SK-N-SH (cell line): Measurements from ENCODE around the gene SKIC8. TPM values are rescaled to one million over a fixed set of nuclear protein-coding genes. Genes with fewer than 3 reads are reported as not detected.

Experiments
- CTCF ChIA-PET: fragments of 300-600, 350-600 bp; formaldehyde crosslinking; extraction: SDS; loops from one replicate; lab custom pipeline; 2021; lab: Yijun Ruan, JAX
- POLR2A ChIA-PET: fragments of 350-600 bp; sonication (Branson Sonifier 250); formaldehyde crosslinking; extraction: SDS; loops from one replicate; lab custom pipeline; 2020; ENCODE audit warnings: antibody characterized with exemption, inconsistent platforms; lab: Yijun Ruan, JAX
- DNase-seq: peaks from one replicate; pipeline ENCODE4 v3.0.0; 2012
- H2AFZ ChIP-seq: fragments of 200-600 bp; sonication (generic); 2 replicates; pipeline ENCODE4 v1.8.1; 2016; ENCODE audit warnings: antibody characterized with exemption, mild to moderate bottlenecking, low read depth
- H3F3A ChIP-seq: fragments of 200-600 bp; sonication (generic); replicated peaks from 2 replicates; pipeline ENCODE3; 2016; ENCODE audit warnings: antibody characterized with exemption, mild to moderate bottlenecking; ENCODE audit not compliant: insufficient read depth
- H3K27ac ChIP-seq, 2 experiments: fragments of 200-500 bp in 1 of 2; fragments of 200-600 bp in 1 of 2; sonication (Bioruptor generic) in 1 of 2; sonication (generic), shearing (Covaris generic) in 1 of 2; 2 replicates each; pipeline versions ENCODE4 v1.5.1 to v1.6.1; 2014 to 2016; ENCODE audit warnings: low read depth in 2 of 2, inconsistent platforms in 1 of 2, low read length in 1 of 2, mild to moderate bottlenecking in 1 of 2, mixed read lengths in 1 of 2
- H3K27me3 ChIP-seq: fragments of 200-600 bp; sonication (generic), shearing (Covaris generic); 2 replicates; pipeline ENCODE4 v1.6.1; 2016; ENCODE audit warnings: mixed run types; ENCODE audit not compliant: insufficient read depth
- H3K36me3 ChIP-seq, 2 experiments: fragments of 200-500 bp in 1 of 2; fragments of 200-600 bp in 1 of 2; sonication (Bioruptor generic) in 1 of 2; sonication (generic) in 1 of 2; replicated peaks in 1 of 2; 2 replicates each; pipeline versions ENCODE3 to v1.5.1; 2014 to 2016; ENCODE audit warnings: low read length in 1 of 2, mild to moderate bottlenecking in 1 of 2; ENCODE audit not compliant: insufficient read depth in 2 of 2, control insufficient read depth in 1 of 2
- H3K4me1 ChIP-seq, 2 experiments: fragments of 200-500 bp in 1 of 2; fragments of 200-600 bp in 1 of 2; sonication (Bioruptor generic) in 1 of 2; sonication (generic), shearing (Covaris generic) in 1 of 2; 2 replicates each; pipeline versions ENCODE4 v1.5.1 to v1.6.1; 2014 to 2016; ENCODE audit warnings: low read depth in 1 of 2, low read length in 1 of 2, mixed run types in 1 of 2; ENCODE audit not compliant: insufficient read depth in 2 of 2, control insufficient read depth in 1 of 2
- H3K4me2 ChIP-seq: fragments of 200-600 bp; sonication (generic), shearing (Covaris generic); 2 replicates; pipeline ENCODE4 v1.6.1; 2017; ENCODE audit warnings: mixed run types
- H3K4me3 ChIP-seq, 2 experiments: fragments of 200-500 bp in 1 of 2; fragments of 200-600 bp in 1 of 2; sonication (Bioruptor generic) in 1 of 2; sonication (generic), shearing (Covaris generic) in 1 of 2; 2 replicates each; pipeline versions ENCODE4 v1.5.1 to v1.8.1; 2014 to 2016; ENCODE audit warnings: low read depth in 2 of 2, inconsistent platforms in 1 of 2, low read length in 1 of 2, mild to moderate bottlenecking in 1 of 2, mixed read lengths in 1 of 2, moderate library complexity in 1 of 2
- H3K79me2 ChIP-seq: fragments of 200-600 bp; sonication (generic); 2 replicates; pipeline ENCODE4 v1.8.1; 2017; ENCODE audit warnings: mild to moderate bottlenecking; ENCODE audit not compliant: insufficient read depth
- H3K9ac ChIP-seq: fragments of 200-600 bp; sonication (generic); 2 replicates; pipeline ENCODE4 v1.6.1; 2017; ENCODE audit warnings: mixed run types
- H3K9me2 ChIP-seq: fragments of 200-600 bp; sonication (generic); 2 replicates; pipeline ENCODE4 v1.6.1; 2017; ENCODE audit warnings: mixed run types
- H3K9me3 ChIP-seq: fragments of 200-600 bp; sonication (generic); 2 replicates; pipeline ENCODE4 v1.6.1; 2017; ENCODE audit warnings: mixed run types, mild to moderate bottlenecking, moderate library complexity
- H4K20me1 ChIP-seq: fragments of 200-600 bp; sonication (generic); 2 replicates; pipeline ENCODE4 v1.6.1; 2017; ENCODE audit warnings: mild to moderate bottlenecking, mixed run types; ENCODE audit not compliant: insufficient read depth
- ELF1 ChIP-seq: IDR thresholded peaks from 2 replicates; pipeline ENCODE4 v1.4.0; 2012
- FOXM1 ChIP-seq: IDR thresholded peaks from 2 replicates; pipeline ENCODE4 v1.4.0; 2012; ENCODE audit warnings: low read depth, mild to moderate bottlenecking
- GATA2 ChIP-seq: sonication (generic); formaldehyde crosslinking; IDR thresholded peaks from 2 replicates; pipeline ENCODE4 v1.5.0; 2020; ENCODE audit warnings: mild to moderate bottlenecking, missing genetic modification reagents
- JUND ChIP-seq: IDR thresholded peaks from 2 replicates; pipeline ENCODE4 v1.4.0; 2012
- MEF2A ChIP-seq: IDR thresholded peaks from 2 replicates; pipeline ENCODE4 v1.4.0; 2012; ENCODE audit warnings: low read depth, borderline replicate concordance
- MXI1 ChIP-seq: IDR thresholded peaks from 2 replicates; pipeline ENCODE4 v1.6.1; 2012; ENCODE audit warnings: mild to moderate bottlenecking, low read depth, low read length, improper control_type of control experiment
- POLR2AphosphoS5 ChIP-seq: IDR thresholded peaks from 2 replicates; pipeline ENCODE4 v1.6.1; 2012; ENCODE audit warnings: low read depth, low read length
- RAD21 ChIP-seq: IDR thresholded peaks from 2 replicates; pipeline ENCODE4 v1.6.1; 2012; ENCODE audit warnings: mild to moderate bottlenecking, low read length
- RFX5 ChIP-seq: IDR thresholded peaks from 2 replicates; pipeline ENCODE4 v1.6.1; 2012; ENCODE audit warnings: mild to moderate bottlenecking, improper control_type of control experiment, low read length
- SIN3A ChIP-seq: IDR thresholded peaks from 2 replicates; pipeline ENCODE4 v1.6.1; 2012; ENCODE audit warnings: low read depth, mild to moderate bottlenecking, low read length, moderate library complexity, borderline replicate concordance
- TAF1 ChIP-seq: IDR thresholded peaks from 2 replicates; pipeline ENCODE4 v1.6.1; 2012; ENCODE audit warnings: low read depth, mild to moderate bottlenecking, low read length, moderate library complexity, borderline replicate concordance
- TEAD4 ChIP-seq: IDR thresholded peaks from 2 replicates; pipeline ENCODE4 v1.4.0; 2012; ENCODE audit warnings: mild to moderate bottlenecking, borderline replicate concordance; ENCODE audit not compliant: insufficient read depth
- WGBS: methylation state at CpG from one replicate; pipeline ENCODE4 v1.1.6; 2017; ENCODE audit warnings: low lambda C conversion rate; 5-methylcytosine and 5-hydroxymethylcytosine counted together
- polyA plus RNA-seq, 3 experiments: library from polyadenylated mRNA; depleted of rRNA; stranded (reverse); fragments of >200 nt; gene quantifications; 2 replicates each; pipeline ENCODE4 v1.2.3, GENCODE V29; 2012
- TF ChIP-seq, protein P1 (sequence below): IDR thresholded peaks from 2 replicates; pipeline ENCODE4; 2012
- TF ChIP-seq, protein P2 (sequence below): fragments of 200-600 bp; sonication (generic); IDR thresholded peaks from 2 replicates; pipeline ENCODE4 v1.6.1; 2017; ENCODE audit warnings: antibody characterized with exemption, mild to moderate bottlenecking, moderate library complexity

Gene SKIC8
- polyA plus RNA-seq, 1 of the 3 experiments (the other 2 are of a cell fraction): 78.8 TPM

DNA sequence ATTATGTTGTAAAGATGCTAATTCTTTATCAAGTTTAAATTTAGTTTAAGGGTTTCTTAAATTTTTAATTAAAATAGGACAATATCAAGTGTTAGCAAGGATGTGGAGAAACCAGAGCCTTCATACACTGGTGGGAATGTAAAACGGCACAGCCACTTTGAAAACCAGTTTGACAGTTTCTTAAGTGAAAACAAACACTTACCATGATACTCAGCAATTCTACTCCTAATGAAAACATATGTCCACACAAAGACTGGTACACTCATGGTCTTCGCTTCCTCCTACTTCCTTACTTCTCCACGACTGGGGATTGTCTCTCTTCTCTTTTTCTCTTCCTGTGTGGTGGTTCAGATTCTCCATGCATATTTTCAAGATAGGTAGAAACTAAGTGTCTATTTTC is 9.2 kb downstream of the SKIC8 start:
- H3K4me2 ChIP-seq: no peak overlapping the region
- no peak overlapping the region for H3K4me3 ChIP-seq
- no peaks in the 10 kb centered on the region for H3K27me3 ChIP-seq
- no peak overlapping the region for H3K9ac ChIP-seq
- no peak overlapping the region for H3K27ac ChIP-seq
- WGBS: 95% methylated on average over 3 of the region's 3 CpGs
- POLR2A ChIA-PET: interaction anchor here (0.7 to 1.0 kb wide), 2 partner anchors 9 kb away, joined by 3 read pairs; partner anchors contain the start of gene SKIC8
- TF ChIP-seq TEAD4: no peak
- no peak for TF ChIP-seq GATA2 (CRISPR knock-in tag)
- TF ChIP-seq JUND: no peak
- TF ChIP-seq, protein P1, sequence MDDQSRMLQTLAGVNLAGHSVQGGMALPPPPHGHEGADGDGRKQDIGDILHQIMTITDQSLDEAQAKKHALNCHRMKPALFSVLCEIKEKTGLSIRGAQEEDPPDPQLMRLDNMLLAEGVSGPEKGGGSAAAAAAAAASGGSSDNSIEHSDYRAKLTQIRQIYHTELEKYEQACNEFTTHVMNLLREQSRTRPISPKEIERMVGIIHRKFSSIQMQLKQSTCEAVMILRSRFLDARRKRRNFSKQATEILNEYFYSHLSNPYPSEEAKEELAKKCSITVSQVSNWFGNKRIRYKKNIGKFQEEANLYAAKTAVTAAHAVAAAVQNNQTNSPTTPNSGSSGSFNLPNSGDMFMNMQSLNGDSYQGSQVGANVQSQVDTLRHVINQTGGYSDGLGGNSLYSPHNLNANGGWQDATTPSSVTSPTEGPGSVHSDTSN: no peak
- no peak for TF ChIP-seq ELF1
- no peak for TF ChIP-seq SIN3A
- TF ChIP-seq TAF1: no peak
- TF ChIP-seq MXI1: no peak
- TF ChIP-seq FOXM1: no peak
- no peak for TF ChIP-seq RFX5
- TF ChIP-seq MEF2A: no peak
- TF ChIP-seq, all 33 proteins: peak for 0
- H3K9me3 ChIP-seq: no peaks in the 10 kb centered on the region
- H3F3A ChIP-seq: no peaks in the 10 kb centered on the region
- H3K9me2 ChIP-seq: no peaks in the 10 kb centered on the region
- peaks cover 6% of the 10 kb centered on the region; the same call in 1 of the 2 replicates for H3K79me2 ChIP-seq
- no peak for DNase-seq
- H3K36me3 ChIP-seq: peaks cover 72 to 91% of the 10 kb centered on the region in 2 experiments
- H2AFZ ChIP-seq: no peak overlapping the region
- no peaks in the 10 kb centered on the region for H4K20me1 ChIP-seq
- CTCF ChIA-PET: interaction anchor here (2.3 kb wide), 1 partner anchor 8 kb away, joined by 10 read pairs; no protein-coding TSS in a partner anchor
- no peaks in the 10 kb centered on the region for H3K4me1 ChIP-seq

DNA sequence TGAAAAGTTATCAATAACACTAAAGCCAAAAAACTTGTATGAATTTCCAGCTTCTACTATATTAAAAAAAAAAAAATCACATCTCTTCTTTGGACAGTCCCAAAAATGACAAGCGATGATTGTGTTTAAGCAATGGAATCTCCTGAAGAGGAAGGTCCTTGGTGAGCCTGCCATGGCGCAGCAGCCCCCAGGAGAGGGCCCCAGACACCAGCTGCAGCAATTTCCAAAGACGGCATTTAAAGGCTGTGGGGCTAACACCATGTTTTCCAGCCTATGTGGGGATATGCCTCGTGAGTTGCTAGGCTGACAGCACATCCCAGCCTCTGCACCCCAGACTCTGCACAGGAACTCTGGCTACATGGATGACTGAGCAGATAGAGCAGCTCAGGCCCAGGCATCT is 14.7 kb downstream of the SKIC8 start:
- H3K9me2 ChIP-seq: no peaks in the 10 kb centered on the region
- POLR2A ChIA-PET: no interaction called here
- TF ChIP-seq, protein P2, sequence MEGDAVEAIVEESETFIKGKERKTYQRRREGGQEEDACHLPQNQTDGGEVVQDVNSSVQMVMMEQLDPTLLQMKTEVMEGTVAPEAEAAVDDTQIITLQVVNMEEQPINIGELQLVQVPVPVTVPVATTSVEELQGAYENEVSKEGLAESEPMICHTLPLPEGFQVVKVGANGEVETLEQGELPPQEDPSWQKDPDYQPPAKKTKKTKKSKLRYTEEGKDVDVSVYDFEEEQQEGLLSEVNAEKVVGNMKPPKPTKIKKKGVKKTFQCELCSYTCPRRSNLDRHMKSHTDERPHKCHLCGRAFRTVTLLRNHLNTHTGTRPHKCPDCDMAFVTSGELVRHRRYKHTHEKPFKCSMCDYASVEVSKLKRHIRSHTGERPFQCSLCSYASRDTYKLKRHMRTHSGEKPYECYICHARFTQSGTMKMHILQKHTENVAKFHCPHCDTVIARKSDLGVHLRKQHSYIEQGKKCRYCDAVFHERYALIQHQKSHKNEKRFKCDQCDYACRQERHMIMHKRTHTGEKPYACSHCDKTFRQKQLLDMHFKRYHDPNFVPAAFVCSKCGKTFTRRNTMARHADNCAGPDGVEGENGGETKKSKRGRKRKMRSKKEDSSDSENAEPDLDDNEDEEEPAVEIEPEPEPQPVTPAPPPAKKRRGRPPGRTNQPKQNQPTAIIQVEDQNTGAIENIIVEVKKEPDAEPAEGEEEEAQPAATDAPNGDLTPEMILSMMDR: peak; percentile 17; the same call in 1 of the 2 replicates
- TF ChIP-seq, protein P1: no peak
- TF ChIP-seq MXI1 (no peak), POLR2AphosphoS5 (no peak), RAD21 (peak; percentile 41)
- TF ChIP-seq, all 33 proteins: peak for 2
- DNase-seq: no peak
- CTCF ChIA-PET: interaction anchor here (0.7 to 0.8 kb wide), 2 partner anchors 9 to 26 kb away, joined by 3 read pairs; no protein-coding TSS in a partner anchor
- Histone ChIP-seq H3K36me3 (peaks cover 58 to 75% of the 10 kb centered on the region in 2 experiments), H3K9me3 (no peaks in the 10 kb centered on the region), H3K4me2 (no peak overlapping the region), H3K4me3 (no peak overlapping the region), H3K79me2 (no peaks in the 10 kb centered on the region), H3K4me1 (peaks cover 0 to 12% of the 10 kb centered on the region in 2 experiments; a peak in 1 of 4 replicates), H3K27ac (no peak overlapping the region), H2AFZ (no peak overlapping the region), H3K9ac (no peak overlapping the region), H4K20me1 (no peaks in the 10 kb centered on the region), H3F3A (peaks cover 21% of the 10 kb centered on the region), H3K27me3 (no peaks in the 10 kb centered on the region)
- 93% methylated on average over 4 of the region's 4 CpGs for WGBS
